H1 (cell line): ENCODE data around the gene SBDS. TPM values are rescaled to one million over a fixed set of nuclear protein-coding genes. Genes with fewer than 3 reads are reported as not detected.

ENCODE experiments used
- CTCF ChIA-PET: fragments of 300-600 bp; sonication (Branson Sonifier 250); formaldehyde crosslinking; loops from one replicate; lab custom pipeline; 2021; ENCODE audit not compliant: partially characterized antibody; lab: Charles Lee
- POLR2A ChIA-PET: fragments of 300-600 bp; sonication (Branson Sonifier 250); formaldehyde crosslinking; loops from one replicate; lab custom pipeline; 2021; ENCODE audit warnings: inconsistent platforms; ENCODE audit not compliant: partially characterized antibody; lab: Charles Lee
- DNase-seq, 2 experiments: peaks; one replicate each; pipeline versions ENCODE4 v3.0.0 to v3.0.0-alpha.2; 2010 to 2022; ENCODE audit warnings: low spot score in 2 of 2, low read depth in 1 of 2, mixed read lengths in 1 of 2
- FAIRE-seq: peaks from 2 replicates; lab custom pipeline; 2011; peaks lifted over from hg19 to GRCh38; lab: Jason Lieb, UNC
- H2AFZ ChIP-seq: 2 replicates; pipeline ENCODE4 v1.8.1; 2012; ENCODE audit warnings: low read length, inconsistent platforms
- H2AK5ac ChIP-seq: 2 replicates; pipeline ENCODE4 v1.6.1; 2013; ENCODE audit warnings: low read depth, low read length
- H2BK120ac ChIP-seq: replicated peaks from 2 replicates; pipeline ENCODE3; 2013; ENCODE audit warnings: low read depth, low read length, inconsistent platforms
- H2BK12ac ChIP-seq: 2 replicates; pipeline ENCODE4 v1.6.1; 2013; ENCODE audit warnings: low read depth, low read length
- H2BK15ac ChIP-seq: 2 replicates; pipeline ENCODE4 v1.6.1; 2013; ENCODE audit warnings: low read length
- H2BK20ac ChIP-seq: 2 replicates; pipeline ENCODE4 v1.6.1; 2013; ENCODE audit warnings: low read length
- H2BK5ac ChIP-seq: 2 replicates; pipeline ENCODE4 v1.6.1; 2013; ENCODE audit warnings: low read depth, low read length
- H3K14ac ChIP-seq: 2 replicates; pipeline ENCODE4 v1.6.1; 2013; ENCODE audit warnings: inconsistent platforms; ENCODE audit not compliant: insufficient read length
- H3K18ac ChIP-seq: 2 replicates; pipeline ENCODE4 v1.6.1; 2013; ENCODE audit warnings: low read length; ENCODE audit errors: extremely low read depth
- H3K23ac ChIP-seq: 2 replicates; pipeline ENCODE4 v1.6.1; 2013; ENCODE audit warnings: inconsistent platforms; ENCODE audit not compliant: insufficient read length
- H3K23me2 ChIP-seq: 2 replicates; pipeline ENCODE4 v1.6.1; 2013; ENCODE audit warnings: low read depth, low read length
- H3K27ac ChIP-seq: 2 replicates; pipeline ENCODE4 v1.6.1; 2011; ENCODE audit warnings: low read depth, low read length, inconsistent platforms
- H3K27me3 ChIP-seq, 4 experiments: replicated peaks in 1 of 4; 1 replicate in 1 of 4; 2 replicates in 3 of 4; pipeline versions ENCODE4 v1.6.1 to v1.8.1; 2011 to 2013; ENCODE audit warnings: low read length in 3 of 4, mild to moderate bottlenecking in 3 of 4, inconsistent platforms in 2 of 4, mixed read lengths in 2 of 4, moderate library complexity in 1 of 4; ENCODE audit not compliant: control insufficient read depth in 3 of 4, insufficient read depth in 3 of 4; ENCODE audit errors: extremely low read depth in 1 of 4
- H3K36me3 ChIP-seq, 4 experiments: 2 replicates each; pipeline versions ENCODE4 v1.6.1 to v1.8.1; 2011 to 2013; ENCODE audit warnings: mild to moderate bottlenecking in 4 of 4, low read length in 3 of 4, moderate library complexity in 2 of 4, control low read depth in 1 of 4, inconsistent platforms in 1 of 4; ENCODE audit not compliant: insufficient read depth in 4 of 4, control insufficient read depth in 2 of 4
- H3K4ac ChIP-seq: replicated peaks from 2 replicates; pipeline ENCODE3; 2013; ENCODE audit warnings: low read length, low read depth, mixed read lengths, inconsistent platforms; ENCODE audit not compliant: insufficient read length
- H3K4me1 ChIP-seq, 4 experiments: replicated peaks in 1 of 4; 1 replicate in 1 of 4; 2 replicates in 3 of 4; pipeline versions ENCODE4 v1.6.1 to v1.8.1; 2011 to 2013; ENCODE audit warnings: low read length in 3 of 4, inconsistent platforms in 2 of 4, mixed read lengths in 1 of 4; ENCODE audit not compliant: insufficient read depth in 4 of 4, control insufficient read depth in 3 of 4
- H3K4me2 ChIP-seq, 2 experiments: 2 replicates each; pipeline versions ENCODE4 v1.6.1 to v1.8.1; 2011 to 2013; ENCODE audit warnings: low read depth in 2 of 2, low read length in 2 of 2, control low read depth in 1 of 2, inconsistent platforms in 1 of 2, mild to moderate bottlenecking in 1 of 2; ENCODE audit not compliant: insufficient read depth in 1 of 2
- H3K4me3 ChIP-seq, 4 experiments: fragments of 200-600, 300-600 bp in 1 of 4; sonication (generic), shearing (Covaris generic), sonication (Bioruptor Twin) in 1 of 4; 2 replicates each; pipeline versions ENCODE4 v1.5.1 to v1.8.1; 2011 to 2016; ENCODE audit warnings: low read length in 4 of 4, low read depth in 3 of 4, control low read depth in 2 of 4, inconsistent platforms in 2 of 4, mild to moderate bottlenecking in 2 of 4, mixed read lengths in 1 of 4, moderate library complexity in 1 of 4; ENCODE audit not compliant: insufficient read depth in 2 of 4; ENCODE audit errors: extremely low read depth in 1 of 4
- H3K56ac ChIP-seq: replicated peaks from 2 replicates; pipeline ENCODE3; 2013; ENCODE audit warnings: low read depth, mild to moderate bottlenecking, mixed read lengths, low read length, inconsistent platforms; ENCODE audit not compliant: insufficient read length
- H3K79me1 ChIP-seq: 2 replicates; pipeline ENCODE4 v1.6.1; 2013; ENCODE audit warnings: low read depth, low read length, control low read depth
- H3K79me2 ChIP-seq, 2 experiments: 2 replicates each; pipeline versions ENCODE4 v1.6.1 to v1.8.1; 2012 to 2013; ENCODE audit warnings: low read length in 2 of 2, mild to moderate bottlenecking in 2 of 2, inconsistent platforms in 1 of 2; ENCODE audit not compliant: insufficient read depth in 2 of 2, control insufficient read depth in 1 of 2
- H3K9ac ChIP-seq, 4 experiments: replicated peaks in 1 of 4; 1 replicate in 1 of 4; 2 replicates in 3 of 4; pipeline versions ENCODE4 v1.6.1 to v1.8.1; 2011 to 2013; ENCODE audit warnings: low read depth in 3 of 4, low read length in 3 of 4, control low read depth in 2 of 4, mild to moderate bottlenecking in 2 of 4, moderate library complexity in 2 of 4, inconsistent platforms in 1 of 4; ENCODE audit errors: extremely low read depth in 1 of 4
- H3K9me3 ChIP-seq, 2 experiments: 2 replicates each; pipeline versions ENCODE4 v1.6.1 to v1.8.1; 2012 to 2013; ENCODE audit warnings: mild to moderate bottlenecking in 2 of 2, moderate library complexity in 2 of 2, control low read depth in 1 of 2, inconsistent platforms in 1 of 2, low read depth in 1 of 2, low read length in 1 of 2, mixed read lengths in 1 of 2; ENCODE audit not compliant: insufficient read depth in 2 of 2
- H4K20me1 ChIP-seq, 2 experiments: replicated peaks in 1 of 2; 2 replicates each; pipeline versions ENCODE3 to v1.8.1; 2011 to 2013; ENCODE audit warnings: inconsistent platforms in 2 of 2, low read length in 2 of 2, mild to moderate bottlenecking in 1 of 2; ENCODE audit not compliant: insufficient read depth in 2 of 2, control insufficient read depth in 1 of 2
- H4K5ac ChIP-seq: 2 replicates; pipeline ENCODE4 v1.6.1; 2013; ENCODE audit warnings: low read length, low read depth, mixed read lengths, inconsistent platforms; ENCODE audit not compliant: insufficient read length
- H4K8ac ChIP-seq: 2 replicates; pipeline ENCODE4 v1.8.0; 2013; ENCODE audit warnings: mild to moderate bottlenecking, moderate library complexity, low read length, inconsistent platforms; ENCODE audit not compliant: insufficient read depth; ENCODE audit errors: extremely low read depth
- H4K91ac ChIP-seq: replicated peaks from 2 replicates; pipeline ENCODE3; 2013; ENCODE audit warnings: low read length, mixed read lengths, inconsistent platforms; ENCODE audit not compliant: insufficient read length
- BCL11A ChIP-seq, 2 experiments: IDR thresholded peaks; one replicate each; pipeline ENCODE4 v1.6.1; 2011; ENCODE audit warnings: low read depth in 2 of 2, low read length in 2 of 2, mild to moderate bottlenecking in 2 of 2
- CHD2 ChIP-seq: IDR thresholded peaks from 2 replicates; pipeline ENCODE4 v1.6.1; 2012; ENCODE audit warnings: low read length, improper control_type of control experiment
- CTCF ChIP-seq, 3 experiments: IDR thresholded peaks; 1 replicate in 2 of 3; 2 replicates in 1 of 3; pipeline versions ENCODE4 v1.5.1 to v1.6.1; 2011; ENCODE audit warnings: low read length in 3 of 3, mild to moderate bottlenecking in 3 of 3, inconsistent platforms in 2 of 3, low read depth in 1 of 3, moderate library complexity in 1 of 3; ENCODE audit not compliant: insufficient read depth in 1 of 3; ENCODE audit errors: control extremely low read depth in 1 of 3
- EZH2 ChIP-seq: fragments of 200-600 bp; sonication (generic); IDR thresholded peaks from 2 replicates; pipeline ENCODE4 v1.7.1; 2012; ENCODE audit warnings: low read depth, mild to moderate bottlenecking, moderate library complexity, low read length, inconsistent platforms; ENCODE audit not compliant: severe bottlenecking
- HDAC6 ChIP-seq: IDR thresholded peaks from one replicate; pipeline ENCODE4 v1.7.1; 2012; ENCODE audit warnings: low read depth, mild to moderate bottlenecking, inconsistent platforms, low read length, moderate library complexity
- JUND ChIP-seq: IDR thresholded peaks from 2 replicates; pipeline ENCODE4 v1.6.1; 2011; ENCODE audit warnings: mild to moderate bottlenecking, improper control_type of control experiment, low read length
- SIN3A ChIP-seq, 2 experiments: IDR thresholded peaks in 1 of 2; conservative IDR thresholded peaks in 1 of 2; 2 replicates each; pipeline ENCODE4 v1.6.1; 2011 to 2012; ENCODE audit warnings: low read length in 2 of 2, improper control_type of control experiment in 1 of 2, low read depth in 1 of 2, mild to moderate bottlenecking in 1 of 2
- SUZ12 ChIP-seq: fragments of 200-600 bp; sonication (generic); IDR thresholded peaks from 2 replicates; pipeline ENCODE4 v1.6.1; 2012; ENCODE audit warnings: mild to moderate bottlenecking, inconsistent platforms, low read length, moderate library complexity, mixed read lengths
- TCF12 ChIP-seq: IDR thresholded peaks from 2 replicates; pipeline ENCODE4 v1.6.1; 2011; ENCODE audit warnings: low read depth, mild to moderate bottlenecking, low read length
- ZNF274 ChIP-seq: IDR thresholded peaks from 2 replicates; pipeline ENCODE4 v1.7.0; 2012; ENCODE audit warnings: low read length, borderline replicate concordance; ENCODE audit errors: extremely low read depth
- WGBS, 2 experiments: shearing (Covaris generic) in 1 of 2; methylation state at CpG; one replicate each; pipeline versions ENCODE4 v1.1.6 to v1.1.7; 2013 to 2015; ENCODE audit warnings: low lambda C conversion rate in 2 of 2, mixed read lengths in 2 of 2, inconsistent platforms in 1 of 2, low coverage in 1 of 2, missing lambda C conversion rate in 1 of 2; ENCODE audit not compliant: insufficient replicate concordance in 2 of 2, insufficient coverage in 1 of 2, insufficient read length in 1 of 2; ENCODE audit errors: extremely low coverage in 1 of 2, missing lambda C conversion rate in 1 of 2; 5-methylcytosine and 5-hydroxymethylcytosine counted together
- polyA plus RNA-seq, 7 experiments: library from polyadenylated mRNA; depleted of rRNA in 3 of 7; stranded (reverse) in 5 of 7; unstranded in 2 of 7; fragments of >200 nt in 5 of 7; fragments of 200-250 nt in 2 of 7; gene quantifications; 1 replicate in 5 of 7; 2 replicates in 1 of 7; 4 replicates in 1 of 7; pipeline versions ENCODE4 v1.2.1 to v1.2.3, GENCODE V29; 2011 to 2013; ENCODE audit warnings: missing spikeins in 2 of 7, mixed read lengths in 2 of 7
- total RNA-seq: library from RNA; stranded (reverse); fragmentation: NEBNext Ultra II Directional; extraction: Animal tissue kit (Norgen Biotek cat#: 25700); gene quantifications from 2 replicates; pipeline ENCODE4 v1.2.1, GENCODE V29; 2021

The SBDS gene
- total and polyA plus RNA-seq, 2 of the 8 experiments (the other 6 are each of a cell fraction or from before 2014, with no cell fraction given) = 8.2 to 27.5 TPM

- Histone ChIP-seq H3K18ac (no peak overlapping the region), H3K56ac (no peak overlapping the region), H3K79me2 (no peaks in the 10 kb centered on the region), H3K9me3 (peaks cover 2 to 4% of the 10 kb centered on the region in 2 experiments; a peak in 2 of 4 replicates), H3K36me3 (no peaks in the 10 kb centered on the region), H3K79me1 (no peaks in the 10 kb centered on the region), H2BK120ac (no peak overlapping the region), H3K9ac (no peak overlapping the region), H2BK15ac (no peak overlapping the region), H3K27me3 (no peaks in the 10 kb centered on the region), H2BK12ac (no peak overlapping the region), H4K91ac (peak overlapping the region; percentile 44), H3K27ac (no peak overlapping the region), H2AK5ac (no peak overlapping the region), H3K4me2 (peak overlapping the region in 1 of 2 experiments; percentile 3; a peak in 1 of 4 replicates), H4K20me1 (no peaks in the 10 kb centered on the region), H2AFZ (peak overlapping the region; percentile 93), H3K14ac (no peak overlapping the region), H4K8ac (peak overlapping the region; percentile 19; the same call in 1 of the 2 replicates), H2BK5ac (no peak overlapping the region), H3K4ac (no peak overlapping the region), H3K4me1 (peaks cover 0 to 3% (median 0%) of the 10 kb centered on the region in 4 experiments; a peak in 1 of 7 replicates), H2BK20ac (no peak overlapping the region), H3K23me2 (no peaks in the 10 kb centered on the region), H4K5ac (no peak overlapping the region), H3K4me3 (no peak overlapping the region), H3K23ac (no peak overlapping the region)
- WGBS, 2 experiments = 70% methylated on average over 5 of the region's 5 CpGs; no CpG with 5 or more reads in 1 of the 2 experiments
- POLR2A ChIA-PET = interaction anchor here (1.4 kb wide), 1 partner anchor 9 kb away, joined by 10 read pairs; no protein-coding TSS in a partner anchor
- DNase-seq = no peak
- no peak for FAIRE-seq
- CTCF ChIA-PET = interaction anchor here (1.0 kb wide), 1 partner anchor 9 kb away, joined by 3 read pairs; no protein-coding TSS in a partner anchor
- no peak for TF ChIP-seq HDAC6
- TF ChIP-seq BCL11A (IDR thresholded peaks at IDR 0.05; ENCODE audit: low read depth in 2 of 2, low read length in 2 of 2) = no peak
- TF ChIP-seq EZH2 = no peak
- no peak for TF ChIP-seq TCF12
- TF ChIP-seq JUND = no peak
- TF ChIP-seq CTCF (IDR thresholded peaks at IDR 0.05; ENCODE audit: control extremely low read depth in 1 of 3, insufficient read depth in 1 of 3, low read depth in 1 of 3, low read length in 3 of 3) = no peak
- no peak for TF ChIP-seq SUZ12
- TF ChIP-seq SIN3A (conservative IDR thresholded peaks at IDR 0.05 in 1 of 2, IDR thresholded peaks at IDR 0.05 in 1 of 2; ENCODE audit: low read depth in 1 of 2, low read length in 2 of 2) = no peak
- no peak for TF ChIP-seq ZNF274
- no peak for TF ChIP-seq CHD2
Observed at GRCh38 chr7:66970310-66970709, 25.1 kb downstream of the SBDS start.
